ENCODE results near the gene PHLPP1. TPM values are rescaled to one million over a fixed set of nuclear protein-coding genes. Genes with fewer than 3 reads are reported as not detected.

Gene PHLPP1
- total and polyA plus RNA-seq, 9 of the 15 experiments (the other 6 are each of a cell fraction or from before 2014, with no cell fraction given) = 0.56 to 9.0 (median 4.5) TPM

DNA sequence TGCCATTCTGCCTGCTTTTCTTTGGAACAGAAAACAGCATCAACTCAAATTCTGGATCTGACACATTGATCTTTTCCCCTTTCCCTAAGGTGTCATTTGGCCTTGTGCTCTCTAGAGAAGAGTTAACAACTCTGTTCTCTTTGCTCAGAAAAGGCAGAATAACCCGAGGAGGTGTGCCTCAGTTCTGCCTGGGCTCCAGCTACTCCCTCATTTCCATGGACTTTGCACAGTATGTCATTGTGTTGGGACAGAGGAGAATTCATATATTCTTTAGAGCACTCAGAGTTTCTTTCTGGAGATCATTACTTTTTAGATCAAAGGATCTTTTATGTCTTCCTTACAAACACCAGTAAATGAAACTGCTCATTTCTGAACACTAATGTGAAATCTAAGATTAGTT, 249.1 kb downstream of the PHLPP1 start:
- 25% methylated on average over 1 of the region's 1 CpG for WGBS (ENCODE audit: insufficient coverage, low coverage, missing lambda C conversion rate)
- intact Hi-C loops (cut with micrococcal nuclease) = no loop called here
- Histone ChIP-seq H3K79me2 (ENCODE audit: control insufficient read depth, insufficient read depth, low read length) (no peaks in the 10 kb centered on the region), H3K27me3 (ENCODE audit: control insufficient read depth in 2 of 2, insufficient read depth in 2 of 2, low read length in 2 of 2) (no peaks in the 10 kb centered on the region), H3K9ac (ENCODE audit: insufficient read depth in 1 of 2, low read depth in 2 of 2, low read length in 2 of 2) (no peak overlapping the region), H3K36me3 (ENCODE audit: control insufficient read depth, insufficient read depth, low read length) (peaks cover 3% of the 10 kb centered on the region; the same call in 2 of the 3 replicates), H3K4me2 (ENCODE audit: insufficient read depth, low read length) (no peak overlapping the region), H3K9me1 (ENCODE audit: control insufficient read depth, insufficient read depth, low read length) (no peaks in the 10 kb centered on the region), H3K27ac (ENCODE audit: extremely low read depth, low read depth, low read length) (no peak overlapping the region), H3K9me3 (replicated peaks; ENCODE audit: control insufficient read depth, insufficient read depth, low read depth, low read length) (no peaks in the 10 kb centered on the region), H4K20me1 (replicated peaks; ENCODE audit: control insufficient read depth, insufficient read depth, low read length) (no peaks in the 10 kb centered on the region), H3K4me3 (no peak overlapping the region), H3K4me1 (replicated peaks in 1 of 2; ENCODE audit: control insufficient read depth in 2 of 2, insufficient read depth in 2 of 2, low read length in 2 of 2) (no peaks in the 10 kb centered on the region), H2AFZ (ENCODE audit: low read depth, low read length) (no peak overlapping the region)
- POLR2A ChIA-PET = no interaction called here
- in situ Hi-C loops (cut with MboI) = loop anchor here (10.0 kb wide), 1 partner anchor 310 kb away; no protein-coding TSS in a partner anchor
- no TSS peak for BruUV-seq (replicated peaks)
- DNase-seq (ENCODE audit: extremely low read depth in 1 of 4, low spot score in 3 of 4) (no peak), FAIRE-seq (no peak), ATAC-seq (no peak)
- TF ChIP-seq NFE2L1 (tag; IDR thresholded peaks at IDR 0.05; ENCODE audit: borderline replicate concordance, low read depth) (no peak), RCOR1 (IDR thresholded peaks at IDR 0.05; ENCODE audit: borderline replicate concordance in 1 of 2, low read depth in 2 of 2, low read length in 2 of 2) (no peak), ZNF253 (CRISPR knock-in tag; conservative IDR thresholded peaks at IDR 0.05) (no peak), NFE2 (IDR thresholded peaks at IDR 0.05; ENCODE audit: low read depth) (no peak)
- TF ChIP-seq, protein P1, sequence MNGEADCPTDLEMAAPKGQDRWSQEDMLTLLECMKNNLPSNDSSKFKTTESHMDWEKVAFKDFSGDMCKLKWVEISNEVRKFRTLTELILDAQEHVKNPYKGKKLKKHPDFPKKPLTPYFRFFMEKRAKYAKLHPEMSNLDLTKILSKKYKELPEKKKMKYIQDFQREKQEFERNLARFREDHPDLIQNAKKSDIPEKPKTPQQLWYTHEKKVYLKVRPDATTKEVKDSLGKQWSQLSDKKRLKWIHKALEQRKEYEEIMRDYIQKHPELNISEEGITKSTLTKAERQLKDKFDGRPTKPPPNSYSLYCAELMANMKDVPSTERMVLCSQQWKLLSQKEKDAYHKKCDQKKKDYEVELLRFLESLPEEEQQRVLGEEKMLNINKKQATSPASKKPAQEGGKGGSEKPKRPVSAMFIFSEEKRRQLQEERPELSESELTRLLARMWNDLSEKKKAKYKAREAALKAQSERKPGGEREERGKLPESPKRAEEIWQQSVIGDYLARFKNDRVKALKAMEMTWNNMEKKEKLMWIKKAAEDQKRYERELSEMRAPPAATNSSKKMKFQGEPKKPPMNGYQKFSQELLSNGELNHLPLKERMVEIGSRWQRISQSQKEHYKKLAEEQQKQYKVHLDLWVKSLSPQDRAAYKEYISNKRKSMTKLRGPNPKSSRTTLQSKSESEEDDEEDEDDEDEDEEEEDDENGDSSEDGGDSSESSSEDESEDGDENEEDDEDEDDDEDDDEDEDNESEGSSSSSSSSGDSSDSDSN (IDR thresholded peaks at IDR 0.05; ENCODE audit: borderline replicate concordance in 1 of 2, low read depth in 2 of 2, low read length in 2 of 2) = no peak
- CTCF ChIA-PET (ENCODE audit: low intra/inter-chr PET ratio) = no interaction called here
